UCSD-AML1 (cell line): ENCODE data around the gene ADAM15.

Source experiments
- DNase-seq: peaks from one replicate; lab custom pipeline; 2025; ENCODE audit not compliant: unreplicated experiment; lab: John Stamatoyannopoulos, UW

Gene ADAM15

GRCh38 chr1:155011437-155012025 is 39.6 kb upstream of the ADAM15 start:
- no peak for DNase-seq

GRCh38 chr1:155012026-155012546 is 39.0 kb upstream of the ADAM15 start:
- DNase-seq: peak; percentile 60

DNA sequence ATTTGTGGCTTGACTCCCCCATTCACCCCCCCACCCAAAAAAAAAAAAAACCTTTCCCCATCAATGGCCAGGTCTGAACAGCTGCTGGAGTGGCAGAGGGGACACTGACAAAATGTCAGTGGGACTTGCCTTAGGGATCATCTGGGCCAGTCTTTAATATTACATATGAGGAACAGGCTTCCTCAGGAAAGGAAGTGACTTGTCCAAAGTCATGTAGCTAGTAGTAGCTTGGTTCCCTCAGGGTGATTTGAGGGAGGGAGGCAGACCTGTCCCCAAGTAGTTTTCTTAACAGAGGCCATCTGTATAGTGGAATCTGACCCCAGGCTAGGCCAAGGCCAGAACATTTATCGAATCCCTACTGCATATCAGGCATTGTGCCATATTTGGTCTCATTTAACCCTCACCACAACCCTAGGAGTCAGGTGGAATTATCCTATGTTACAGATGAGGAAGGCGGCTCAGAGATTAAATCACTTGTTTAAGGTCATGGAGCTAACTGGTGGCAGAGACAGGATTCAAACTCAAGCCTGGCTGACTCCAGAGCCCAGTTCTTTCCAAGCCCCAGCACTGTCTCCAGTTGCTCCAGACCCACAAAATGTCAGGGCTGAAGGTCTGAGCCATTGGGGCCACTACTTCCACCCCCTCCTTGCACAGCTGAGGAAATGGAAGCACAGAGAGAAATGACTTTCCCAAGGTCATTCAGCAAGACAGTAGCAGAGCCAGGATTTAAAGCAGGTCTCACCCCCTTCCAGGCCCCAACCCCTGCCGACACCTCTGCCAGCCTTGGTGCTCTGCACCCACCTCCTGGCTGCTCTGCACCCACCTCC is 38.1 kb upstream of the ADAM15 start:
- DNase-seq: no peak

DNA sequence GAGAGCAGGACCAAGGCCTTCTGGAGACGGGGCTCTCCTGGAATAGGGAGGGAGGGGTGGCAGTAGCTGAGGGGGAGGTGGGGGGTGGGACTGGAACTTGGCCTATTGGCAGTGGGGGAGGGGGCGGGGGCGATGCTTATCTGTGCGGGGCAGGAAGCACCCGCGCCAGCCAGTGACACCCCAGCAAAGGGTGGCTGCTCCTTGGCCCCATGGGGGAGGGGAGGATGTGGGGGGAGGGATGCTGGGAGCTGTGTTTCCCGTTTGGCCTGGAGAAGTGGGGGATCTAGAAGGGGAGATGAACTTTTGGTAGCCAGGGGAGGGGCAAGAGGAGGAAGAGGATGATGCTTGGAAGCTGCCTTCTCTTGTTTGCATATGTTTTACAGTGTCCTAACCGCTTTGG is 37.5 kb upstream of the ADAM15 start:
- DNase-seq: peak; percentile 80

GRCh38 chr1:155014709-155015508 is 36.2 kb upstream of the ADAM15 start:
- no peak for DNase-seq

GRCh38 chr1:155015527-155016230 is 35.4 kb upstream of the ADAM15 start:
- DNase-seq: no peak

DNA sequence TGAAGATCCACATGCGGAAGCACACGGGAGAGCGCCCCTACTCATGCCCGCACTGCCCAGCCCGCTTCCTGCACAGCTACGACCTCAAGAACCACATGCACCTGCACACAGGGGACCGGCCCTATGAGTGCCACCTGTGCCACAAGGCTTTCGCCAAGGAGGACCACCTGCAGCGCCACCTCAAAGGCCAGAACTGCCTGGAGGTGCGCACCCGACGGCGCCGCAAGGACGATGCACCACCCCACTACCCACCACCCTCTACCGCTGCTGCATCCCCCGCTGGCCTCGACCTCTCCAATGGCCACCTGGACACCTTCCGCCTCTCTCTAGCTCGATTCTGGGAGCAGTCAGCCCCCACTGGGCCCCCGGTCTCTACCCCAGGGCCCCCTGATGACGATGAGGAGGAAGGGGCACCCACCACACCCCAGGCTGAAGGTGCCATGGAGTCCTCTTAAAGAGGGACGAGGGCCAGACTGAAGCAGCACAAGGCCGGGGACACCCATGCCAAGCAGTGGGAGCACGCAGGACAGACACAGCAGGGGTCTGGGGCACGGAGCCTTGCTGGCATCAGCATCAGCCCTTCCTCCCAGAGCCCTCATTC is 34.8 kb upstream of the ADAM15 start:
- DNase-seq: no peak

DNA sequence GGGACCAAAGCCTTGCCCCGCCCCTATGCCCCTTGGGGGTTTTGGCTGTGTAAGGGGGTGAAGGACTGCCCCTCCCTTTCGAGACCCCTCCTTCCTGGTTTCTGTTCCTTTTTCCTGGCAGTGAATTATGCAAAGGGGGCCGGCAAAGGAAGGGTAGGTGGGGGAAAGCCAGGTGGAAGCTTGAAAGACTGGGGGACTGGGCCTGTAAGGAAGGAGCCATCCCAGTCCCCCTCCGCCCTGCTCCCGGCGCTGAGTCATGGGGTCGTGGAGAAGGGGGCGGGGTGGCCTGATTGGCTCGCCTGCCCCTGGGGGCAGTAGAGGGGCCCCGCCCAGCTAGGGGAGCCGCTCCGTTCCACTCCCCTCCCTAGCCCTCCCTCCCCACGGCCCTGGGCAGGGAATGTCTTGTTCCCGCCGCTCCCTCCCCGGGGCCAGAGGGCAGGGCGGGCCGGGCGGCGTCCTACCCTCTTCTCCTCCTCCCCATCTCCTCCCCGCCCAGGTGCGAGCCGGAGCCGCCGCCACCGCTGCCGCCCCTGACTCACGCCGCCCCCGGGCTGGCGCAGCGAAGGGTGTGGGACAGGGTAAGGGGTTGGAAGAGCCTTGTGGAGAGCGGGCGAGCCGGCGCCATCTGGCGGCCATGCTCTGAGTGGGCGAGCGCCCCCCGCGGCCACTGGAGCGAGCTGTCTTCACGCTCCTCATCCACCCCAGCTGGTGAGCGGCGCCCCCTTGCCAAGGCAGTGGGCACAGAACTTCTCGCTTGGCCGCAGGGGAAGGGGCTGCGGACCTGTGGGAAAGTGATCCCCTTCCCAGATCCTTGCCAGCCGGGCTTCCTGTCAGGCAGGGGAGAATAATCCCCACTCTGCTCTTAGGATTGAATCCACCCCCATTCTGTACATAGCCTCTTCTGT is 33.8 kb upstream of the ADAM15 start:
- DNase-seq: peak; percentile 90

- no peak for DNase-seq
These were observed 33.2 kb upstream of the ADAM15 start for GRCh38 chr1:155017946-155018316.

DNA sequence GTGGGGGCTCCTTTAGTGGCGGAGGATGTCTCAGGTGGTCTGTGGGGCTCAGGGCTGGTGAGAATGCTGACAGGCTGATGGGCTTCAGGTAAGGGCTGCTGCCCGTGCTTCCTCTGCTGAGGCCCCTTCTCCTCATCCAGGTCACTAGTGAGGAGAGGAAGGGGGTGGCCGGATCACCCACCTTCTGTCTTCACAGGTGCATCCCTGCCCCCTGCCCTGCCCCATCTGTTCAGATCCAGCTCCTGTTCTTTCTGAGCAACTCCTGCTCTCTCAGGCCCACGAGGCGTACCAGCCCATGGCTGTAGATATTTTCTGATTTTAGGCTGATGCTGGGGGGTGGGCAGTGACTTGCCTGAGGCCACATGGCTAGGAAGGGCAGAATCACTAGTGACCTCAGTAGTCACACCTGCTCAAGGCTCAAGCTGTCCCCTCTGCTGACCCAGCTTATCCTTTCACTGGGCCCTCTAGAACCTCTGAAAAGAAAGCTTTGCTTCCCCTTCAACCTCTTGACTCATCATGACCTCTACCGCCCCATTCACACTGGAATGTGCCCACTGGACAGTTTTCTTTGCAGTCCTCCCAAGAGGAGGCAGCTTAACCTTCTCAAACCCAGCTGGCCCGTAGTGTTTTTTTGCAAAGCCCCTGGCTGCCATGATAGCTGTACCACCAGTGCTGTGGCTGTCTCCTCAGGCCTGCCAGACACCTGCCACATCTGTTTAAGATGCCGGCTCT is 32.3 kb upstream of the ADAM15 start:
- DNase-seq: no peak

DNA sequence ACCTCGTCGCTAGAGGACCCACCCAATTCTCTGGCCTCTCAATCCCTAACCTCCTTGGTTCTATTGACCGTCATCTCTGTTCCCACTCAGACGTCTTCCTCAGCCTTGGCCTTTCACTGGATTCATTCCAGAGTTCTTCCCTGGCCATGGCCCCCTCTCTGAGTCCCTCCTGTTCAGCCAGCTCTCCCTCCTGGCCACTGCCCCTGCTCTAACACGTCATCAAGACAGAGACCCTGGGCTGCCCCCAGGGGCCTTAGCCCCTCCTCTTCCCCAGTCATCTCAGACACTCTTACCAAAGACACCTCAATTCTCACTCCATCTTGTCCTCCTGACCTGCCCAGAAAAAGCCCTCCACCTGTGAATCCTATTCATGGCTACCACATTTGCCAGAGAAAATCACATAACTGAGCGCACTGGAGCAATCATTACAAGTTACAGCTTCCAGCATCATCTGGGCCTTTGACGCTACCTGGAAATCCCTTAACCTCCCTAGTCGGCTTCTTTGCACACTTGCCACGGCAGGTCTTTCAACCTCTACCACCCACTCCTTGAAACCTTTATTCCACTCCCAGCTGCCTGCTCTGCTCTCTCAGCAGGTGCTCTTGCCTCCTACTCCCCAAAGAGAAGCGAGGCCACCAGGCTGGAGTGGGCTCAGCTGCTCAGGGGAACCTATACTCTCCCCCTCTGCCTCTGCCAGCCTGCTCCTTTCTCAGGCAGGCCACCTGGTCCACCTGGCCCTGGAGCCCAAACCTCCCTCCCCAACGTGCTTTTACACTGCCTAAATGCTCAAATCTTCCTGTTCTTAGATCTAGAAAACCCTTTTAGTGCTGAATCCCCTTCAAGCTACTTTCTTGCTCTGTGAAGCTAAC is 31.5 kb upstream of the ADAM15 start:
- no peak for DNase-seq

DNA sequence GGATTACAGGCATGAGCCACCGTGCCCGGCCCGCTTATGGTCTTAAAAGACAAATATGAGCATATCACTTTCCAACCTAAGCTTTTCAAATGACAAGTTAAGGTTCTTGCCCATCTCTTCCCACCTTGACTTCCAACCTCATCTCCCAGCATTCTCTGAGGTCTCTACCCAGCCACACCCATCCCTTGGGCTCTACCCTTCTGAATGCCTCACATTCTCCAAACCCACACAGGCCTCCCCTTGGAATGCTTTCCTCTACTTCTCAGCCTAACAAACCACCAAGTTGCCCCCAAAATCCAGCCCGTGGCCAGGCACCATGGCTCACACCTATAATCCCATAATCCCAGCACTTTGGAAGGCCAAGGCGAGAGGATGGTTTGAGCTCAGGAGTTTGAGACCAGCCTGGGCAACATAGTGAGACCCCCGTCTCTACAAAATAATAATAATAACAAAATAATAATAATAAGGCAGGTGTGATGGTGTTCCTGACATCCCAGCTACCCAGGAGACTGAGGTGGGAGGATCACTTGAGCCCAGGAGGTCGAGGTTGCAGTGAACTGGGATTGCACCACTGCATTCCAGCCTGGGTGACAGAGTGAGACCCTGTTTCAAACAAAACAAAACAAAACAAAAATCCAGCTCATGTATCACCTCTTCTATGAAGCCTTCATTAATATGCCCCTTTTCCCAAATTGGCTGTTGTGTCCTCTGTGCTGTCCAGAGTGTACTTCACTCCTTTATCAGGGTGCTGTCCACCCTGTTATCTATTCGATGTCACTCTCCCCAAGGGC is 28.8 kb upstream of the ADAM15 start:
- no peak for DNase-seq

- no peak for DNase-seq
These were observed 28.2 kb upstream of the ADAM15 start for GRCh38 chr1:155022927-155023236.

DNA sequence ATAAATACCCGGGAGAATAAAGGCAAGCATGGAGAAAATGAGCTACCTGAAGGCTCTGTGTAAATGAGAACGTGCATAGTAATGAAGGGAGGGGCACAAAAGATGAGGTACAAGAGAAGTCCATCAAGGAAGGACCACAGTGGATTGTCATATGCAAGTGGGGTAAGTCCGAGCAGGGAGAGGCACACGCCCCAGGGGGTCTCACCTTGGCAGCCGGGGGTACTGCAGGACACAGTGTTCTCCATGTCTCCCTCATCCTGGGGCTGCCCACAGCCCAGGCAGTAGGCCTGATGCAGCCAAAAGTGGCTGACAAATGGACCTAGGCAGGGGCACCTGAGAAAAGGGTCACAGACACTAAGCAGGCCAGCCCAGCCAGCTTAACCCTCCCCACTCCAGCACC is 27.5 kb upstream of the ADAM15 start:
- no peak for DNase-seq

DNA sequence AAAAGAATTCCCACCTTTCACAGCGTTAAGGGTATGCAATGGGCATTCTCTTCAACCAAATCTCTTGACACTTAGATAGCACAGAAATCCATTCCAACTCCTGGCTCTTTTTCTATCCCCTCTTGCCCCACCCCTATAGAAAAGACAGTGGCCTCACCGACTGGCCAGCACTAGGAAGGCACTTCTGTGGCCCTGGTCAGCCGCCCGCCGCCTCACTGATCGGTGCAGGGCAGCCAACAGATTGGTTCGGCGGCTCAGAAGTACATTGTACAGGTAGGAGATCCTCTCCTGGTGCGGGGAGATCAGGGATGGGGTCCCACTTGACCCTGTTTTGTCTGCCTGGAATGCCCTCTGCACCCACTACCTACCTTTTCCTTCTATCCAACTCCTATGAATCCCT is 26.8 kb upstream of the ADAM15 start:
- no peak for DNase-seq

GRCh38 chr1:155026154-155026553 is 25.0 kb upstream of the ADAM15 start:
- no peak for DNase-seq

DNA sequence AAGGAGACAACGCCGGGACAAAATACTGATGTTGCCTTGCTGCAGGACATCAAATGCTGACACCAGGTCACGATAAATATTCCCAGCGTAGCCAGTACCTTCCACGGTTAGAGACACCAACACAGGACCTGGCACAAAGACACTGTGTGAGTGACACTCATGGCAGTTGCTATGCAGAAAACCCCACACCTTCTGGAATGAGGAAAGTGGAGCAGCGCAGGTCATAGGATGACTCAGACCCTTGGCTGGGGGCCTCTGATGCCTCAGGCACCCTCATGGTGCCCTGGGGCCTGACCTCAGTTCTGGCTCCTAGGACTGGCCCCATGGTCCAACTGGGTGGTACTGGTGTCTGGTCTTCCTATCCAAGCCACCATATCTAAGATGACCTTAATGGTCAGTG is 24.5 kb upstream of the ADAM15 start:
- DNase-seq: no peak
